CD14-positive monocyte (primary cell): ENCODE data around the gene CTAGE15. TPM values are rescaled to one million over a fixed set of nuclear protein-coding genes. Genes with fewer than 3 reads are reported as not detected.
"Not testable (repeated sequence)": the region's sequence is repeated elsewhere in the genome, so short reads cannot be mapped to it uniquely, and the experiment has no call there.

Experiments
- DNase-seq, 3 donors: peaks; one replicate each; pipeline ENCODE4 v3.0.0-alpha.2; 2011 to 2022
- H2AFZ ChIP-seq: 2 replicates; pipeline ENCODE4 v1.6.0; 2012; ENCODE audit warnings: mild to moderate bottlenecking, low read depth, low read length, inconsistent platforms; ENCODE audit not compliant: insufficient read depth, poor library complexity, severe bottlenecking
- H3K27ac ChIP-seq, 2 donors: 1 replicate in 1 of 2; 2 replicates in 1 of 2; pipeline ENCODE4 v1.5.1; 2012 to 2013; ENCODE audit warnings: low read length in 2 of 2, control low read depth in 1 of 2, inconsistent platforms in 1 of 2, low read depth in 1 of 2, mild to moderate bottlenecking in 1 of 2
- H3K27me3 ChIP-seq, 2 donors: one replicate each; pipeline versions ENCODE4 v1.6.0 to v1.6.1; 2011 to 2013; ENCODE audit warnings: low read length in 2 of 2; ENCODE audit not compliant: control insufficient read depth in 2 of 2, insufficient read depth in 2 of 2
- H3K36me3 ChIP-seq, 2 donors: replicated peaks in 1 of 2; 1 replicate in 1 of 2; 2 replicates in 1 of 2; pipeline versions ENCODE4 v1.5.1 to v1.6.1; 2012 to 2013; ENCODE audit warnings: low read length in 2 of 2, control low read depth in 1 of 2, inconsistent platforms in 1 of 2, mild to moderate bottlenecking in 1 of 2; ENCODE audit not compliant: insufficient read depth in 2 of 2, control insufficient read depth in 1 of 2
- H3K4me1 ChIP-seq, 2 donors: 1 replicate in 1 of 2; 2 replicates in 1 of 2; pipeline versions ENCODE4 v1.5.1 to v1.6.1; 2012 to 2013; ENCODE audit warnings: low read length in 2 of 2, control low read depth in 1 of 2, inconsistent platforms in 1 of 2, mild to moderate bottlenecking in 1 of 2, moderate library complexity in 1 of 2; ENCODE audit not compliant: insufficient read depth in 2 of 2, control insufficient read depth in 1 of 2
- H3K4me2 ChIP-seq: replicated peaks from 2 replicates; pipeline ENCODE3; 2012; ENCODE audit warnings: low read length, moderate library complexity, mild to moderate bottlenecking; ENCODE audit not compliant: poor library complexity, severe bottlenecking; ENCODE audit errors: extremely low read depth
- H3K4me3 ChIP-seq, 3 experiments: fragments of 200-600 bp in 1 of 3; sonication (generic) in 1 of 3; replicated peaks in 1 of 3; 1 replicate in 2 of 3; 2 replicates in 1 of 3; pipeline ENCODE4 v1.5.1; 2011 to 2013; ENCODE audit warnings: low read length in 3 of 3, mild to moderate bottlenecking in 3 of 3, control low read depth in 2 of 3, low read depth in 2 of 3, inconsistent platforms in 1 of 3, moderate library complexity in 1 of 3
- H3K79me2 ChIP-seq: 2 replicates; pipeline ENCODE4 v1.6.0; 2012; ENCODE audit warnings: mild to moderate bottlenecking, control low read depth, inconsistent platforms, low read length, moderate library complexity; ENCODE audit not compliant: insufficient read depth
- H3K9ac ChIP-seq: 2 replicates; pipeline ENCODE4 v1.6.0; 2017; ENCODE audit warnings: low read length, mild to moderate bottlenecking; ENCODE audit not compliant: insufficient read depth, poor library complexity, severe bottlenecking
- H3K9me3 ChIP-seq, 2 donors: replicated peaks in 1 of 2; 1 replicate in 1 of 2; 2 replicates in 1 of 2; pipeline versions ENCODE4 v1.5.1 to v1.6.1; 2012 to 2013; ENCODE audit warnings: low read length in 2 of 2, control low read depth in 1 of 2; ENCODE audit not compliant: control insufficient read depth in 1 of 2, insufficient read depth in 1 of 2
- H4K20me1 ChIP-seq: 2 replicates; pipeline ENCODE4 v1.6.0; 2012; ENCODE audit warnings: mild to moderate bottlenecking, low read length, control low read depth, moderate library complexity; ENCODE audit not compliant: insufficient read depth
- H3K27ac Mint-ChIP-seq, 7 donors: one replicate each; pipeline ENCODE4 v1.8.0; 2020; ENCODE audit warnings: mild to moderate bottlenecking in 7 of 7, mixed read lengths in 7 of 7, moderate library complexity in 6 of 7, inconsistent platforms in 2 of 7
- H3K27me3 Mint-ChIP-seq, 3 donors: one replicate each; pipeline ENCODE4 v1.8.0; 2021 to 2022; ENCODE audit warnings: low read depth in 3 of 3, mild to moderate bottlenecking in 3 of 3, mixed read lengths in 3 of 3, moderate library complexity in 3 of 3, inconsistent platforms in 1 of 3
- H3K36me3 Mint-ChIP-seq, 2 donors: one replicate each; pipeline ENCODE4 v1.8.0; 2020; ENCODE audit warnings: mixed read lengths in 2 of 2, inconsistent platforms in 1 of 2, mild to moderate bottlenecking in 1 of 2
- H3K4me1 Mint-ChIP-seq: one replicate; pipeline ENCODE4 v1.8.0; 2020; ENCODE audit warnings: mild to moderate bottlenecking, mixed read lengths
- H3K4me3 Mint-ChIP-seq, 2 donors: one replicate each; pipeline ENCODE4 v1.8.0; 2020; ENCODE audit warnings: mild to moderate bottlenecking in 2 of 2, mixed read lengths in 2 of 2, moderate library complexity in 1 of 2
- H3K9me3 Mint-ChIP-seq, 7 donors: one replicate each; pipeline ENCODE4 v1.8.0; 2020 to 2022; ENCODE audit warnings: mixed read lengths in 7 of 7, mild to moderate bottlenecking in 6 of 7, moderate library complexity in 6 of 7, inconsistent platforms in 2 of 7
- WGBS: methylation state at CpG from one replicate; pipeline ENCODE4 v1.1.5; 2013; ENCODE audit warnings: missing lambda C conversion rate; ENCODE audit not compliant: insufficient coverage; 5-methylcytosine and 5-hydroxymethylcytosine counted together
- intact Hi-C, 2 donors: fragments of 100-400 bp; cut with micrococcal nuclease; formaldehyde crosslinking; loops; one replicate each; pipeline versions ENCODE4 v1.15.0 to v1.15.1; 2023
- polyA plus RNA-seq, 3 donors: library from polyadenylated mRNA; depleted of rRNA in 1 of 3; unstranded in 2 of 3; stranded (reverse) in 1 of 3; fragments of 300-500 nt in 2 of 3; fragments of >200 nt in 1 of 3; fragmentation: Illumina TruSeq in 2 of 3; gene quantifications; 1 replicate in 2 of 3; 2 replicates in 1 of 3; pipeline ENCODE4 v1.2.3, GENCODE V29; 2012 to 2021

CTAGE15 gene
- polyA plus RNA-seq, 3 donors = 0.04 TPM; not detected in 2

DNA sequence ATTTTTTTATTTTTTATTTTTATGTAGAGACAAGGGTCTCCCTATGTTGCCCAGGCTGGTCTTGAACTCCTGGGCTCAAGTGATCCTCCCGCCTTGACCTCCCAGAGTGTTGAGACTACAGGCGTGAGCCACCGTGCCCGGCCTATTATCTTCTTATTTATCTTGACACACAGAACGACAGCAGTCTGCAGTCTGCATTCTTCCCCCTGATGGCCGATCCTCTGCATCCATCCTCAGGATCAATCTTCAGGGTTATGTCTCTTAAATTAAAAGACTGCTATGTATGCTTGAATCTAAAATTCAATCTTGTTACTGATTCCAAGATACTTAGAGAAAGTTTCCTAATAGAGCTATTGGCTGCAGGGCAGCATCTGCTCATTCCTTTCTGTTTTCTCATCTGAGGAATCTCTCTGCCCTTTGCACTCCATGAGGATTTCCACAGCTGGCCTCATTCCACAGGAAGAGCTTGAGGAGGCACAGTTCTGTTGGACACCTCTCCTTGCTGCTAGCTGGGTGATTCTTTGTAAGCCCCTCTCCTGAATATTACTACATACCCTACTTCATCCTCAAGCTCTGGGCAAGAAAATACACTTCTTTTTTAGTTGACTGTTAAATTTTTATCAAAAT is 38.3 kb upstream of the CTAGE15 start:
- H3K4me1 Mint-ChIP-seq, DNase-seq, H4K20me1 ChIP-seq, H3K79me2 ChIP-seq, H3K27me3 Mint-ChIP-seq, H3K4me3 ChIP-seq, H3K27me3 ChIP-seq, H3K4me1 ChIP-seq, H2AFZ ChIP-seq, H3K36me3 Mint-ChIP-seq, H3K9ac ChIP-seq, H3K9me3 ChIP-seq, H3K27ac ChIP-seq, H3K9me3 Mint-ChIP-seq, H3K4me2 ChIP-seq, H3K27ac Mint-ChIP-seq, H3K4me3 Mint-ChIP-seq, intact Hi-C loops, H3K36me3 ChIP-seq: not testable (repeated sequence)
- WGBS = no CpG with 5 or more reads among the region's 6 CpGs

DNA sequence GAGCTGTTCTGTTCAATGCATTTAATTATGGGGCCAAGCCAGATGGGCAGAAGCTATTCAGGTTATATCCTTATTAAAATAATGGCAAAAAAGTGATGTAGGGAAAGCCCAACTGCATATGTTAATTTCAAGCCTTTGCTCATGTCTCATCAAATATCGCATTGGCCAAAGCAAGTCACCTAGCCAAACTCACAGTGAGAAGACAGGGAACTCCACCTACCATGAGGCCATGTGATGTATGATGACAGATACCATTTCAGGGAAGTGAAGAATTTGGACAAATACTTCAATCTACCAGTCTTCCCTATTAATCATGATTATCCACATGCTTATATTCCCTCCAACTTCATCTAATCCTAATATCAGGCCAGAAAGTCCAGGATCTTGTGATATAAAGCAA is 35.2 kb upstream of the CTAGE15 start:
- H3K27ac ChIP-seq, H3K36me3 Mint-ChIP-seq, H3K27ac Mint-ChIP-seq, H3K27me3 ChIP-seq, H2AFZ ChIP-seq, H3K4me1 ChIP-seq, DNase-seq, H3K79me2 ChIP-seq, H3K9ac ChIP-seq, H4K20me1 ChIP-seq, H3K4me3 Mint-ChIP-seq, H3K27me3 Mint-ChIP-seq, H3K36me3 ChIP-seq, H3K9me3 ChIP-seq, H3K4me1 Mint-ChIP-seq, H3K4me3 ChIP-seq, intact Hi-C loops, H3K4me2 ChIP-seq, H3K9me3 Mint-ChIP-seq: not testable (repeated sequence)
- no CpG with 5 or more reads among the region's 1 CpG for WGBS

- H3K9ac ChIP-seq, H3K4me1 ChIP-seq, H3K36me3 Mint-ChIP-seq, H3K4me3 Mint-ChIP-seq, H3K36me3 ChIP-seq, H4K20me1 ChIP-seq, H3K27ac ChIP-seq, H3K4me3 ChIP-seq, H3K4me1 Mint-ChIP-seq, H3K27me3 Mint-ChIP-seq, H3K9me3 Mint-ChIP-seq, H3K79me2 ChIP-seq, H2AFZ ChIP-seq, intact Hi-C loops, H3K9me3 ChIP-seq, DNase-seq, H3K27ac Mint-ChIP-seq, H3K4me2 ChIP-seq, H3K27me3 ChIP-seq: not testable (repeated sequence)
- no CpG with 5 or more reads among the region's 7 CpGs for WGBS
Observed at GRCh38 chr7:143543288-143544038, 28.1 kb upstream of the CTAGE15 start.

- H3K4me1 Mint-ChIP-seq, DNase-seq, H3K36me3 ChIP-seq, H3K9ac ChIP-seq, H3K9me3 Mint-ChIP-seq, H3K4me2 ChIP-seq, H2AFZ ChIP-seq, H3K9me3 ChIP-seq, H3K27ac ChIP-seq, H3K79me2 ChIP-seq, H3K4me1 ChIP-seq, H4K20me1 ChIP-seq, H3K4me3 Mint-ChIP-seq, H3K27me3 Mint-ChIP-seq, H3K27me3 ChIP-seq, H3K36me3 Mint-ChIP-seq, intact Hi-C loops, H3K4me3 ChIP-seq, H3K27ac Mint-ChIP-seq: not testable (repeated sequence)
- no CpG with 5 or more reads among the region's 1 CpG for WGBS
Observed at GRCh38 chr7:143555968-143556367, 15.6 kb upstream of the CTAGE15 start.
